ENCODE results near the gene GRP.

GRCh38 chr18:59208602-59209125, 11.3 kb upstream of the GRP start:
- TF ChIP-seq CTCF (IDR thresholded peaks at IDR 0.05; ENCODE audit: low read depth, low read length, poor library complexity, severe bottlenecking) (no peak), EZH2phosphoT487 (IDR thresholded peaks at IDR 0.05; ENCODE audit: borderline replicate concordance, low read length) (no peak)
